GM03348 (cell line): Measurements from ENCODE around the gene RAX.
"Not testable (repeated sequence)": the region's sequence is repeated elsewhere in the genome, so short reads cannot be mapped to it uniquely, and the experiment has no call there.

Experiments
- DNase-seq: peaks from one replicate; pipeline ENCODE4 v3.0.0; 2012; ENCODE audit warnings: low spot score

The RAX gene

GRCh38 chr18:59272221-59272888 lies 899 bp downstream of the RAX start:
- DNase-seq: peak; percentile 50

- DNase-seq: no peak
Measured at GRCh38 chr18:59271606-59272220, 1.5 kb downstream of the RAX start.

- DNase-seq: no peak
Measured at GRCh38 chr18:59270689-59271257, 2.5 kb downstream of the RAX start.

- no peak for DNase-seq
Measured at GRCh38 chr18:59269563-59270119, 3.6 kb downstream of the RAX start.

GRCh38 chr18:59268721-59269562 lies 4.3 kb downstream of the RAX start:
- peak; percentile 53 for DNase-seq

GRCh38 chr18:59268127-59268720 lies 5.0 kb downstream of the RAX start:
- no peak for DNase-seq

- no peak for DNase-seq
Measured at GRCh38 chr18:59267503-59268126, 5.6 kb downstream of the RAX start.

GRCh38 chr18:59266886-59267502 lies 6.3 kb downstream of the RAX start:
- no peak for DNase-seq

GRCh38 chr18:59266459-59266858 lies 6.8 kb downstream of the RAX start:
- no peak for DNase-seq

- DNase-seq: no peak
Measured at GRCh38 chr18:59265974-59266369, 7.3 kb downstream of the RAX start.

GRCh38 chr18:59265246-59265973 lies 7.8 kb downstream of the RAX start:
- no peak for DNase-seq

- no peak for DNase-seq
Measured at GRCh38 chr18:59264651-59265245, 8.5 kb downstream of the RAX start.

- no peak for DNase-seq
Measured at GRCh38 chr18:59264121-59264571, 9.1 kb downstream of the RAX start.

GRCh38 chr18:59263661-59264060 lies 9.6 kb downstream of the RAX start:
- DNase-seq: no peak

- DNase-seq: not testable (repeated sequence)
Measured at GRCh38 chr18:59262243-59262642, 11.0 kb downstream of the RAX start.

- DNase-seq: not testable (repeated sequence)
Measured at GRCh38 chr18:59261842-59262241, 11.4 kb downstream of the RAX start.

- DNase-seq: not testable (repeated sequence)
Measured at GRCh38 chr18:59255491-59255890, 17.8 kb downstream of the RAX start.

- DNase-seq: peak; percentile 85
Measured at GRCh38 chr18:59249199-59249774, 24.0 kb downstream of the RAX start.

GRCh38 chr18:59246796-59247195 lies 26.5 kb downstream of the RAX start:
- DNase-seq: no peak
